Central memory CD8-positive, alpha-beta T cell (primary cell): Measurements from ENCODE around the gene TSSC4.

ENCODE experiments used
- ATAC-seq: fragments of 150-1000 bp; cut with Tn5 transposase; replicated peaks from 2 replicates; pipeline ENCODE4 v1.10.0; 2022; ENCODE audit warnings: mild to moderate bottlenecking, moderate FRiP score, moderate number of reproducible peaks; ENCODE audit not compliant: poor library complexity, severe bottlenecking; ENCODE audit errors: extremely low read depth
- DNase-seq, 2 donors: peaks; one replicate each; pipeline ENCODE4 v3.0.0; 2021; ENCODE audit warnings: low spot score in 2 of 2
- H3K27ac Mint-ChIP-seq: one replicate; pipeline ENCODE4 v1.8.0; 2022; ENCODE audit warnings: low read depth, mild to moderate bottlenecking, moderate library complexity, mixed read lengths
- H3K27me3 Mint-ChIP-seq: one replicate; pipeline ENCODE4 v1.8.0; 2022; ENCODE audit warnings: mixed read lengths
- H3K36me3 Mint-ChIP-seq: one replicate; pipeline ENCODE4 v1.8.0; 2022; ENCODE audit warnings: mild to moderate bottlenecking, moderate library complexity, mixed read lengths; ENCODE audit not compliant: insufficient read depth
- H3K4me1 Mint-ChIP-seq: one replicate; pipeline ENCODE4 v1.8.0; 2022; ENCODE audit warnings: mixed read lengths
- H3K4me3 Mint-ChIP-seq: one replicate; pipeline ENCODE4 v1.8.0; 2022; ENCODE audit warnings: mild to moderate bottlenecking, moderate library complexity, mixed read lengths
- H3K9me3 Mint-ChIP-seq: one replicate; pipeline ENCODE4 v1.8.0; 2022; ENCODE audit warnings: mixed read lengths

TSSC4 gene

GRCh38 chr11:2451336-2451735 lies 50.8 kb downstream of the TSSC4 start:
- H3K27ac Mint-ChIP-seq: no peak overlapping the region
- no peak for DNase-seq
- H3K4me3 Mint-ChIP-seq: no peak overlapping the region
- no peaks in the 10 kb centered on the region for H3K9me3 Mint-ChIP-seq
- peaks cover 2% of the 10 kb centered on the region for H3K36me3 Mint-ChIP-seq
- ATAC-seq: no peak
- H3K4me1 Mint-ChIP-seq: peaks cover 12% of the 10 kb centered on the region
- peaks cover 16% of the 10 kb centered on the region for H3K27me3 Mint-ChIP-seq

- Mint-ChIP-seq H3K36me3 (peaks cover 2% of the 10 kb centered on the region), H3K4me1 (peaks cover 10% of the 10 kb centered on the region), H3K27ac (no peak overlapping the region), H3K4me3 (no peak overlapping the region), H3K9me3 (no peaks in the 10 kb centered on the region), H3K27me3 (peaks cover 15% of the 10 kb centered on the region)
- ATAC-seq: no peak
- DNase-seq: no peak
Observed at GRCh38 chr11:2451916-2452315, 51.4 kb downstream of the TSSC4 start.

GRCh38 chr11:2452321-2453012 lies 51.9 kb downstream of the TSSC4 start:
- Mint-ChIP-seq H3K9me3 (no peaks in the 10 kb centered on the region), H3K27me3 (peaks cover 10% of the 10 kb centered on the region), H3K36me3 (peaks cover 2% of the 10 kb centered on the region), H3K27ac (no peak overlapping the region), H3K4me1 (peaks cover 4% of the 10 kb centered on the region), H3K4me3 (no peak overlapping the region)
- ATAC-seq (no peak), DNase-seq (no peak)

GRCh38 chr11:2453436-2453835 lies 52.9 kb downstream of the TSSC4 start:
- H3K9me3 Mint-ChIP-seq: no peaks in the 10 kb centered on the region

More at GRCh38 chr11:2453436-2453835, 52.9 kb downstream of the TSSC4 start:
- H3K4me3 Mint-ChIP-seq: no peak overlapping the region
- peaks cover 6% of the 10 kb centered on the region for H3K27me3 Mint-ChIP-seq
- peaks cover 2% of the 10 kb centered on the region for H3K36me3 Mint-ChIP-seq
- no peaks in the 10 kb centered on the region for H3K4me1 Mint-ChIP-seq
- no peak for ATAC-seq
- DNase-seq: no peak
- no peak overlapping the region for H3K27ac Mint-ChIP-seq
